Measurements from ENCODE around the gene SP2. TPM values are rescaled to one million over a fixed set of nuclear protein-coding genes. Genes with fewer than 3 reads are reported as not detected.

Gene SP2
- total and polyA plus RNA-seq, 2 donors from 2014 or later = 9.0 to 23.6 TPM

- peaks cover 2% of the 10 kb centered on the region for H3K27me3 ChIP-seq (ENCODE audit: control insufficient read depth, insufficient read depth, low read length)
- DNase-seq = no peak
- no peak for FAIRE-seq
- H3K27ac ChIP-seq (ENCODE audit: low read depth in 2 of 2, low read length in 2 of 2) = no peak overlapping the region
- intact Hi-C loops (cut with DNase I) = no loop called here
- no peak overlapping the region for H3K9ac ChIP-seq (ENCODE audit: low read length in 3 of 3)
- peaks cover 0 to 3% (median 0%) of the 10 kb centered on the region in 3 donors for H3K4me1 ChIP-seq (ENCODE audit: control insufficient read depth in 2 of 3, insufficient read depth in 2 of 3, low read depth in 1 of 3, low read length in 3 of 3)
- H3K36me3 ChIP-seq (ENCODE audit: control insufficient read depth in 2 of 3, insufficient read depth in 3 of 3, low read length in 3 of 3) = no peaks in the 10 kb centered on the region
- no peaks in the 10 kb centered on the region for H3K9me3 ChIP-seq (ENCODE audit: control insufficient read depth in 2 of 3, insufficient read depth in 1 of 3, low read length in 3 of 3)
- no peak for TF ChIP-seq CTCF (IDR thresholded peaks at IDR 0.05; ENCODE audit: borderline replicate concordance, extremely low read depth, insufficient read depth)
- no peak overlapping the region for H3K4me3 ChIP-seq (ENCODE audit: low read length in 3 of 3)
Measured at GRCh38 chr17:47869114-47869513, 26.9 kb upstream of the SP2 start.

- no peak for TF ChIP-seq CTCF (IDR thresholded peaks at IDR 0.05; ENCODE audit: borderline replicate concordance, extremely low read depth, insufficient read depth)
- Histone ChIP-seq H3K36me3 (ENCODE audit: control insufficient read depth in 2 of 3, insufficient read depth in 3 of 3, low read length in 3 of 3) (no peaks in the 10 kb centered on the region), H3K9me3 (ENCODE audit: control insufficient read depth in 2 of 3, insufficient read depth in 1 of 3, low read length in 3 of 3) (no peaks in the 10 kb centered on the region), H3K4me1 (ENCODE audit: control insufficient read depth in 2 of 3, insufficient read depth in 2 of 3, low read depth in 1 of 3, low read length in 3 of 3) (no peaks in the 10 kb centered on the region), H3K4me3 (ENCODE audit: low read length in 3 of 3) (no peak overlapping the region), H3K27me3 (ENCODE audit: control insufficient read depth, insufficient read depth, low read length) (peaks cover 2% of the 10 kb centered on the region), H3K9ac (ENCODE audit: low read length in 3 of 3) (no peak overlapping the region), H3K27ac (ENCODE audit: low read depth in 2 of 2, low read length in 2 of 2) (no peak overlapping the region)
- FAIRE-seq = no peak
- intact Hi-C loops (cut with DNase I) = no loop called here
- DNase-seq = no peak
Measured at GRCh38 chr17:47870056-47870455, 26.0 kb upstream of the SP2 start.

- Histone ChIP-seq H3K4me3 (ENCODE audit: low read length in 3 of 3) (no peak overlapping the region), H3K27ac (ENCODE audit: low read depth in 2 of 2, low read length in 2 of 2) (no peak overlapping the region), H3K9ac (ENCODE audit: low read length in 3 of 3) (no peak overlapping the region), H3K36me3 (ENCODE audit: control insufficient read depth in 2 of 3, insufficient read depth in 3 of 3, low read length in 3 of 3) (no peaks in the 10 kb centered on the region), H3K4me1 (ENCODE audit: control insufficient read depth in 2 of 3, insufficient read depth in 2 of 3, low read depth in 1 of 3, low read length in 3 of 3) (no peaks in the 10 kb centered on the region), H3K9me3 (ENCODE audit: control insufficient read depth in 2 of 3, insufficient read depth in 1 of 3, low read length in 3 of 3) (no peaks in the 10 kb centered on the region), H3K27me3 (ENCODE audit: control insufficient read depth, insufficient read depth, low read length) (peaks cover 2% of the 10 kb centered on the region)
- FAIRE-seq (no peak), DNase-seq (no peak)
- TF ChIP-seq CTCF (IDR thresholded peaks at IDR 0.05; ENCODE audit: borderline replicate concordance, extremely low read depth, insufficient read depth) = no peak
- intact Hi-C loops (cut with DNase I) = no loop called here
Measured at GRCh38 chr17:47871048-47871447, 25.0 kb upstream of the SP2 start.

GRCh38 chr17:47872019-47872650 lies 23.9 kb upstream of the SP2 start:
- no peak for DNase-seq
- Histone ChIP-seq H3K36me3 (ENCODE audit: control insufficient read depth in 2 of 3, insufficient read depth in 3 of 3, low read length in 3 of 3) (no peaks in the 10 kb centered on the region), H3K4me1 (ENCODE audit: control insufficient read depth in 2 of 3, insufficient read depth in 2 of 3, low read depth in 1 of 3, low read length in 3 of 3) (no peaks in the 10 kb centered on the region), H3K9me3 (ENCODE audit: control insufficient read depth in 2 of 3, insufficient read depth in 1 of 3, low read length in 3 of 3) (no peaks in the 10 kb centered on the region), H3K27ac (ENCODE audit: low read depth in 2 of 2, low read length in 2 of 2) (no peak overlapping the region), H3K4me3 (ENCODE audit: low read length in 3 of 3) (no peak overlapping the region), H3K27me3 (ENCODE audit: control insufficient read depth, insufficient read depth, low read length) (peaks cover 2% of the 10 kb centered on the region), H3K9ac (ENCODE audit: low read length in 3 of 3) (no peak overlapping the region)
- TF ChIP-seq CTCF (IDR thresholded peaks at IDR 0.05; ENCODE audit: borderline replicate concordance, extremely low read depth, insufficient read depth) = no peak
- FAIRE-seq = no peak
- intact Hi-C loops (cut with DNase I) = no loop called here

Measured in kidney (tissue), 14 donors.